Kidney epithelial cell (primary cell): ENCODE measurements around the gene PROX1. TPM values are rescaled to one million over a fixed set of nuclear protein-coding genes. Genes with fewer than 3 reads are reported as not detected.

Experiments
- DNase-seq: peaks from one replicate; pipeline ENCODE4 v3.0.0-alpha.2; 2010; ENCODE audit warnings: low read depth
- H3K27me3 ChIP-seq: 2 replicates; pipeline ENCODE4 v1.6.0; 2011; ENCODE audit warnings: low read length; ENCODE audit not compliant: control insufficient read depth, insufficient read depth
- H3K36me3 ChIP-seq: 2 replicates; pipeline ENCODE4 v1.5.1; 2011; ENCODE audit warnings: low read length; ENCODE audit not compliant: control insufficient read depth, insufficient read depth
- H3K4me3 ChIP-seq: 2 replicates; pipeline ENCODE4 v1.5.1; 2011; ENCODE audit warnings: low read depth, mild to moderate bottlenecking, control low read depth, low read length
- CTCF ChIP-seq: IDR thresholded peaks from 2 replicates; pipeline ENCODE4 v1.5.1; 2011; ENCODE audit warnings: mild to moderate bottlenecking, moderate library complexity, low read length, control low read depth, inconsistent platforms; ENCODE audit not compliant: insufficient read depth, poor library complexity, severe bottlenecking
- total RNA-seq: library from RNA; depleted of rRNA; stranded (reverse); fragments of >200 nt; gene quantifications from 2 replicates; pipeline ENCODE4 v1.2.3, GENCODE V29; 2015

Gene PROX1
- total RNA-seq, 1 donor from 2014 or later: 0.88 TPM

GRCh38 chr1:213997772-213998107, 10.0 kb downstream of the PROX1 start:
- no peak for TF ChIP-seq CTCF
- peaks cover 2% of the 10 kb centered on the region for H3K27me3 ChIP-seq
- no peak for DNase-seq

GRCh38 chr1:213998785-213999184, 11.0 kb downstream of the PROX1 start:
- no peak for DNase-seq
- Histone ChIP-seq H3K36me3 (no peaks in the 10 kb centered on the region), H3K27me3 (peaks cover 2% of the 10 kb centered on the region), H3K4me3 (no peak overlapping the region)
- no peak for TF ChIP-seq CTCF

More at GRCh38 chr1:213997772-213998107, 10.0 kb downstream of the PROX1 start:
- no peaks in the 10 kb centered on the region for H3K36me3 ChIP-seq
- no peak overlapping the region for H3K4me3 ChIP-seq

DNA sequence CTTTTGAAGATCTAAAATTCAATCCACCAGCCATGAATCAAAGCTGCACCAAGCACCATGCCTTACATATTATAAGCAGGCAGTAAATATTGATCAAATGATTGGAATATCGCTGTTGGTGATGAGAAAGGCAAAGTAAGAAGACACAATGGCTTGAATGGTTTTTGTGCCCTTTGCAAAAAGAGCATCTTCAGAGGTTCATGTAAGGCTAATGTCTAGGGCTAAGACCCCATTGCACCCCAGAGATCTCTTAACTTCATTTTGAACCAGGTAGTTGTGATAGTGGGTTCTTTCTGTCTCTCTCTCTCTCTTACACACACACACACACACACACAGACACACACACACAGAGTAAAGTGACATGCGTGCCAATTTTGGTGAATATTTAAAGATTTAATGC, 12.0 kb downstream of the PROX1 start:
- H3K27me3 ChIP-seq: peaks cover 2% of the 10 kb centered on the region
- TF ChIP-seq CTCF: no peak
- H3K36me3 ChIP-seq: no peaks in the 10 kb centered on the region
- no peak for DNase-seq
- no peak overlapping the region for H3K4me3 ChIP-seq

DNA sequence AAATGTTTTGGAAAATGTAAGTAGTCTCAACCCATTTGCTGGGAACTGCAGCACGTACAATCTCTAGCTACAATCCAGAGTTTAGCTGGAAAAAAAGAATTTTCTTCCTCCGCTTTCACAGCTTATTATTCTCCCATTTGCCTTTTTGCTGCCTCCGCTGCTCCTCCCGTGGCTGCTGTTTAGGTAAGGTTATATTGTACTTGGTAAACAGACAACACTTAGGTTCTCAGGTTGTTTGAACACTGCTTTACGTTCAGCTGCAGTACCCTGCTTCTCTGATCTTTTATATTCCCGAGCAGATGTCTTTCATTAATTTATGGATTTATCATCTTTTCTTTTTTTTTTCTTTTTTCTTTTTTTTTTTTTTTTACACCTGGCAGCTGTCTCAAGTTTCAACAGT, 14.3 kb downstream of the PROX1 start:
- TF ChIP-seq CTCF: no peak
- DNase-seq: no peak
- Histone ChIP-seq H3K36me3 (no peaks in the 10 kb centered on the region), H3K27me3 (no peaks in the 10 kb centered on the region), H3K4me3 (no peak overlapping the region)

DNA sequence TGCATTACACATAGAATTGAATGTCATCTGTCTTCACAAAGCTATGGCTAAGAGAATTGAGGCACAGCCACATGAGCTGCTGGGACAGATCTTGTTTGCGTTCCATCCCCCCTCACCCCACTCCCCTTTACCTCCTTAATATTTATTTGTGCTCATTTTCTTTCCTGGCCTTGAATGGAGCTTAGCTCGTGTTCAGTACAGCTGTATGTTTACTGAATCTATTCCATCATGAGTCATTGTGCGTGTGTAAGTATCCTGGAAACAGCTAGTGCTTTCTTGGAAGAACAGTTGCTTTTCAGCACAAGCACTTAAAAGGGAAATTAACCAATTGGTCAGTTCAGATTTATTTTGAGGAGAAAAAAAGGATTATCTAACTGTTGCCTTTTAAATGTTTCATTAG, 14.7 kb downstream of the PROX1 start:
- no peaks in the 10 kb centered on the region for H3K27me3 ChIP-seq
- no peak for TF ChIP-seq CTCF
- no peaks in the 10 kb centered on the region for H3K36me3 ChIP-seq
- H3K4me3 ChIP-seq: no peak overlapping the region
- DNase-seq: peak; percentile 18

DNA sequence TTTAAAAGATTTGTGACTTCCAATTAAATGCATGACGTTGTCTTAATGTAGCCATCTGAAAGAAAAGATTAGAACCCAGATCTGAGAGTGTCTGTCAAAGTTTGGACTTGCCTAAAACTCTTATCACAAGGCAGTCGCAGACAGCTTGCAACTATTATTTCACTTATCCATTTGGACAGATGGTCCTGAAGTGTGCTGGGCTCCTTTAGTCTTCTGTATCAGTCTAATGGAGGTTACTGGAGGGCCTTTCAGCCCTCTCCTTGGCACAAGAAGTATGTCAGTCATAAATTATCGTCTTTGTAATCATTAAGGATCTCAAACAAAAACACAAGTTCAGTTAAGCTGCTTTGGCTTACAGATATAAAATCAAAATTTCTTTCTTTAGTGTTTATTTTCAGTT, 15.5 kb downstream of the PROX1 start:
- Histone ChIP-seq H3K36me3 (no peaks in the 10 kb centered on the region), H3K4me3 (no peak overlapping the region), H3K27me3 (no peaks in the 10 kb centered on the region)
- TF ChIP-seq CTCF: no peak
- no peak for DNase-seq
